HEK293T (cell line): Measurements from ENCODE around the gene TSSK3.

Experiments
- BHLHE40 ChIP-seq: fragments of 450-650 bp; IDR thresholded peaks from 2 replicates; pipeline ENCODE4 v1.6.1; 2016; ENCODE audit warnings: mild to moderate bottlenecking, moderate library complexity, borderline replicate concordance
- CTBP1 ChIP-seq: fragments of 450-650 bp; IDR thresholded peaks from 2 replicates; pipeline ENCODE4 v1.6.1; 2016; ENCODE audit warnings: borderline replicate concordance
- ELF4 ChIP-seq: fragments of 450-650 bp; IDR thresholded peaks from 2 replicates; pipeline ENCODE4 v1.6.1; 2017; ENCODE audit warnings: antibody characterized with exemption
- FOXK2 ChIP-seq: fragments of 450-650 bp; IDR thresholded peaks from 2 replicates; pipeline ENCODE4 v1.6.1; 2016; ENCODE audit warnings: mild to moderate bottlenecking
- FOXM1 ChIP-seq: fragments of 450-650 bp; IDR thresholded peaks from 2 replicates; pipeline ENCODE4 v1.6.1; 2017; ENCODE audit warnings: mild to moderate bottlenecking, borderline replicate concordance
- TARDBP ChIP-seq: fragments of 450-650 bp; IDR thresholded peaks from 2 replicates; pipeline ENCODE4 v1.6.1; 2016
- TF ChIP-seq, protein P1 (sequence below): fragments of 450-650 bp; IDR thresholded peaks from 2 replicates; pipeline ENCODE4 v1.6.1; 2016

DNA sequence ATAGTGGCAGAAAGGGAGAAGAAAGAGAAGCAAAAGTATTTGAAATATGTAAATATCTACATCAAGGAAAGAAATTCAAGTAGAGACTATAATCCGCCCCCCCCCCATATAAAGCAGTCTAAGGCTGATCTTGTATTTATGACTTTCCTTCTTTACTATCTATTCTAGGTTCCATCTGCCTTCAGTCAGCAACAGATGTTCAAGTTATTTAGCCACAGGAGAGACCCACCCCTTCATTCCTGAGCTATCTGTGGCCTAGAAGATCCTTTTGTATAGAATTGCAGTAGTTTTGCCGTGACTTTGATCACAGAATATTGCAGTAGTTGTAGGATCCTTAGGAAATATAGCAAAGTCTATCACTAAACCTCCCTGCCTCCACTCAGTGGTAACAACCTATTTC, 42.6 kb downstream of the TSSK3 start:
- TF ChIP-seq TARDBP (no peak), BHLHE40 (no peak), FOXM1 (no peak), FOXK2 (no peak), CTBP1 (no peak), ELF4 (no peak)
- TF ChIP-seq, protein P1, sequence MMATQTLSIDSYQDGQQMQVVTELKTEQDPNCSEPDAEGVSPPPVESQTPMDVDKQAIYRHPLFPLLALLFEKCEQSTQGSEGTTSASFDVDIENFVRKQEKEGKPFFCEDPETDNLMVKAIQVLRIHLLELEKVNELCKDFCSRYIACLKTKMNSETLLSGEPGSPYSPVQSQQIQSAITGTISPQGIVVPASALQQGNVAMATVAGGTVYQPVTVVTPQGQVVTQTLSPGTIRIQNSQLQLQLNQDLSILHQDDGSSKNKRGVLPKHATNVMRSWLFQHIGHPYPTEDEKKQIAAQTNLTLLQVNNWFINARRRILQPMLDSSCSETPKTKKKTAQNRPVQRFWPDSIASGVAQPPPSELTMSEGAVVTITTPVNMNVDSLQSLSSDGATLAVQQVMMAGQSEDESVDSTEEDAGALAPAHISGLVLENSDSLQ: no peak
